DND-41 (cell line): ENCODE measurements around the gene TBL1X.

Experiments used
- CTCF ChIP-seq: IDR thresholded peaks from 2 replicates; pipeline ENCODE4 v1.5.1; 2012; ENCODE audit warnings: borderline replicate concordance, low read length, moderate library complexity, mild to moderate bottlenecking; ENCODE audit not compliant: poor library complexity, severe bottlenecking; ENCODE audit errors: extremely low read depth
- EZH2 ChIP-seq: IDR thresholded peaks from 3 replicates; pipeline ENCODE4 v1.6.1; 2012; ENCODE audit warnings: borderline replicate concordance, low read depth, mild to moderate bottlenecking, moderate library complexity, low read length, inconsistent platforms; ENCODE audit not compliant: severe bottlenecking

GRCh38 chrX:9781941-9782340 lies 317.1 kb downstream of the TBL1X start:
- no peak for TF ChIP-seq CTCF
- no peak for TF ChIP-seq EZH2
